Measurements from ENCODE around the gene RASEF.
"Not testable (repeated sequence)": the region's sequence is repeated elsewhere in the genome, so short reads cannot be mapped to it uniquely, and the experiment has no call there.

Gene RASEF

DNA sequence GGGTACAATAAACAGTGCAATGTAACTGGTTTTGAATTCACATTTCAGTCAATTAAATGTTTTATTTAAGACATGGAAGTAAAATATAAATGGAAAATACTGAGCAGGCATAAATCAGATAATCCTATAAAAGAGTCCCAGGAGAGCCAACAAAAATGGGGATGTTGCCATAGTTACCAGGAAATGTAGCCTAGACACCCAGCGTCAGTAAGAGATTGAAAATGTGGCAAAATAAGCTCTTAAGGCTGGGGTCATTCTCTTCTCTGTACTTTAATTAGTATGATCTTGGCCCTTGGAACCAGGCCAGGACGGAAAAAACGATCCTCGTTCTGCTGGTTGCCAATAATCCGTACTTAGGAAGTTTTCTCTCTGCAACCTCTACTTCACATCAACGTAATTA, 18.9 kb upstream of the RASEF start:
- FAIRE-seq, result no peak
- TF ChIP-seq, protein P1, sequence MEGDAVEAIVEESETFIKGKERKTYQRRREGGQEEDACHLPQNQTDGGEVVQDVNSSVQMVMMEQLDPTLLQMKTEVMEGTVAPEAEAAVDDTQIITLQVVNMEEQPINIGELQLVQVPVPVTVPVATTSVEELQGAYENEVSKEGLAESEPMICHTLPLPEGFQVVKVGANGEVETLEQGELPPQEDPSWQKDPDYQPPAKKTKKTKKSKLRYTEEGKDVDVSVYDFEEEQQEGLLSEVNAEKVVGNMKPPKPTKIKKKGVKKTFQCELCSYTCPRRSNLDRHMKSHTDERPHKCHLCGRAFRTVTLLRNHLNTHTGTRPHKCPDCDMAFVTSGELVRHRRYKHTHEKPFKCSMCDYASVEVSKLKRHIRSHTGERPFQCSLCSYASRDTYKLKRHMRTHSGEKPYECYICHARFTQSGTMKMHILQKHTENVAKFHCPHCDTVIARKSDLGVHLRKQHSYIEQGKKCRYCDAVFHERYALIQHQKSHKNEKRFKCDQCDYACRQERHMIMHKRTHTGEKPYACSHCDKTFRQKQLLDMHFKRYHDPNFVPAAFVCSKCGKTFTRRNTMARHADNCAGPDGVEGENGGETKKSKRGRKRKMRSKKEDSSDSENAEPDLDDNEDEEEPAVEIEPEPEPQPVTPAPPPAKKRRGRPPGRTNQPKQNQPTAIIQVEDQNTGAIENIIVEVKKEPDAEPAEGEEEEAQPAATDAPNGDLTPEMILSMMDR (IDR thresholded peaks at IDR 0.05; ENCODE audit: insufficient read depth, missing control alignments), result no peak
- DNase-seq (ENCODE audit: insufficient read length, low spot score), result no peak

- FAIRE-seq, result no peak
- TF ChIP-seq, protein P1 (IDR thresholded peaks at IDR 0.05; ENCODE audit: insufficient read depth, missing control alignments), result no peak
Measured at GRCh38 chr9:83081010-83081409, 18.1 kb upstream of the RASEF start.

DNA sequence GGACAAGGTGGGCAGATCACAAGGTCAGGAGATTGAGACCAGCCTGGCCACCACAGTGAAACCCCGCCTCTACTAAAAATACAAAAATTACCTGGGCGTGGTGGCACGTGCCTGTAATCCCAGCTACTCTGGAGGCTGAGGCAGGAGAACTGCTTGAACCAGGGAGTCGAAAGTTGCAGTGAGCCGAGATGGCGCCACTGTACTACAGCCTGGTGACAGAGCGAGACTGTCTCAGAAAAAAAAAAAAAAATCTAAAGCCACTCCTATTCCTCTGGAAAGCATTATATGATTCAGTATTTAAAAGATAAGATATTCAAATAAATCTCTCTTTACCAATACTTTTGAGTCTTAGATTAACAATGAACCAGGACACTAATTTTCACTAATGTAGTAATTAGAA, 13.0 kb upstream of the RASEF start:
- not testable (repeated sequence) for DNase-seq (ENCODE audit: insufficient read length, low spot score); FAIRE-seq

More at GRCh38 chr9:83081010-83081409, 18.1 kb upstream of the RASEF start:
- no peak for DNase-seq (ENCODE audit: insufficient read length, low spot score)

- not testable (repeated sequence) for DNase-seq (ENCODE audit: insufficient read length, low spot score); FAIRE-seq
Measured at GRCh38 chr9:83072498-83072897, 9.6 kb upstream of the RASEF start.

GRCh38 chr9:83071626-83072025, 8.7 kb upstream of the RASEF start:
- DNase-seq (ENCODE audit: insufficient read length, low spot score) (no peak), FAIRE-seq (no peak)
- TF ChIP-seq, protein P1 (IDR thresholded peaks at IDR 0.05; ENCODE audit: insufficient read depth, missing control alignments), result no peak

- FAIRE-seq (no peak), DNase-seq (ENCODE audit: insufficient read length, low spot score) (no peak)
- TF ChIP-seq, protein P1 (IDR thresholded peaks at IDR 0.05; ENCODE audit: insufficient read depth, missing control alignments), result no peak
Measured at GRCh38 chr9:83070261-83070660, 7.3 kb upstream of the RASEF start.

GRCh38 chr9:83069651-83070050, 6.7 kb upstream of the RASEF start:
- FAIRE-seq, result no peak
- DNase-seq (ENCODE audit: insufficient read length, low spot score), result no peak
- TF ChIP-seq, protein P1 (IDR thresholded peaks at IDR 0.05; ENCODE audit: insufficient read depth, missing control alignments), result no peak

DNA sequence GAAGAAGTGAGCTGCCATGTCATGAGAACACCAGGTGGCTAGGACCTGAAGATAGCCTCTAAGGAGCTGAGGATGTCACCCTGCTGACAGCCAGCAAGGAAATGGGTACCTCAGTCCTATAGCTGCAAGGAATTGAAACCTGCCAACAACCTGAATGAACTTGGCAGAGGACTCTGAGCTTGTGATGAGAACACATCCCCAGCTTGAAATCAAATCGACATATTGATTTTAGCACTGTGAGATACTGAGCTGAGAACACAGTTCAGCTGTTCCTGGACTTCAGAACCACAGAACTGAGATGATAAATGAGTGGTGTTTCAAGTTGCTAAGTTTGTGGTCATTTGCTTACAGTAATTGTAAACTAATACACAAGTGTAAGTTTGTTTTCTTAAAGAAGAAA, 5.5 kb upstream of the RASEF start:
- FAIRE-seq (no peak), DNase-seq (ENCODE audit: insufficient read length, low spot score) (no peak)

More for the DNA sequence above, 5.5 kb upstream of the RASEF start:
- TF ChIP-seq, protein P1 (IDR thresholded peaks at IDR 0.05; ENCODE audit: insufficient read depth, missing control alignments), result no peak

All from D721Med (cell line).